Measurements from ENCODE around the gene SCYL1. TPM values are rescaled to one million over a fixed set of nuclear protein-coding genes. Genes with fewer than 3 reads are reported as not detected.

Gene SCYL1
- total RNA-seq, 1 donor from 2014 or later: 94.2 TPM

DNA sequence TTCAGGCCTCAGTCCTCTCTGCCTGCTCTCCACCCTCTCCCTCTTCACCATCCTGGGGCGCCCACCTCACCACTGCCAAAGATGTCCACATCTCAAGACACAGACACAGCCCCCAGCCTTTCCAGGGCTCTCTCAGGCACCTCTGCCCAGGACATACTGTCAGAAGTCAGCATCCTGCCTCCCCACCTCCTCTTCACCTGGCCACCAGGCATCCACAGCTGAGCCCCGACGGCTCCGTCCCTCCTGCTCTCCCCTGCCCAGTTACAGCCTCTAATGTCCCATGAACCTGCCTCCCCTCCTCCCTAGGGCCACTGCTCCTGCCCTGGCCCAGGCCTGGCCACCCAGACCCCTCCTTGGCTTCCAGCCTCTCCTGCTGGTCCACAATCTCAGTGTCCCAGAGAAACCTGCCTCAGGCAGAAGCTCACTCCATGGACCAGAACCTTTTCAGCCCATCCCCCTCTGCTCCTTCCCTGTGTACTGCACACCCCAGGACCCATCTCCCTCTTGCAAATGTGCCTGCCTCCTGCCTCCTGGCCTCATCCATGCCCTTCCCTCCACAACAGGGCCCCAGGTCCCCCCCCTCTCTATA lies 30.1 kb downstream of the SCYL1 start:
- Mint-ChIP-seq H3K4me1 (peaks cover 55% of the 10 kb centered on the region), H3K36me3 (ENCODE audit: low read depth) (peaks cover 22% of the 10 kb centered on the region), H3K9me3 (no peaks in the 10 kb centered on the region), H3K27me3 (no peaks in the 10 kb centered on the region), H3K27ac (peak overlapping the region; percentile 88), H3K4me3 (peak overlapping the region; percentile 86)
- no peak for DNase-seq
- intact Hi-C loops (cut with micrococcal nuclease): no loop called here

DNA sequence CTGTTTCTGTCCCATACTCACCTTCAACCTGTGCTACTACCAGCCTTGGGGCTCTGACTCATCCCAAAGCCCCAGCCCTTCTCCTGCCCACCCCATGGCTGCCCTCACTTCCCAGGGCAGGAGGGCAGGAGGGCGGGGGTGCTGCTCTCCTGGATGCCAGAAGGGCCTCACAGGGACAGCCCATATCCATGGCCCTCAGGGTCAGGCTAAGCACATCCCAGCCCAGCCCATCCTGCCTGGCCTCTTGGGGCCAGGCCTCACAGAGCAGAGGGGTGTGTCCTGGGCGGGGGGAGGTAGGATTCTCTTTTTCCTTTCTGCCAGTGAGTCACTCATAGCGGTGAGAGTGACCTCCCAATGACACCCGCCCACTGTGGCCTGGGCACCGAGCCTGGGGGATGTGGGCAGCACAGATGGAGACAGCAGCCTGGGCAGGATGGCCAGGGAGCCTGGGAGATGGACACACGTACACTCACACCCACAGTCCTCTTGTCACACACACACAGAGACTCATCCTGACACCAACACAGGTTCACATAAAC lies 30.9 kb downstream of the SCYL1 start:
- Mint-ChIP-seq H3K4me3 (peak overlapping the region; percentile 86), H3K36me3 (ENCODE audit: low read depth) (peaks cover 19% of the 10 kb centered on the region), H3K27ac (peak overlapping the region; percentile 88), H3K27me3 (no peaks in the 10 kb centered on the region), H3K4me1 (peaks cover 63% of the 10 kb centered on the region), H3K9me3 (no peaks in the 10 kb centered on the region)
- intact Hi-C loops (cut with micrococcal nuclease): no loop called here
- no peak for DNase-seq

DNA sequence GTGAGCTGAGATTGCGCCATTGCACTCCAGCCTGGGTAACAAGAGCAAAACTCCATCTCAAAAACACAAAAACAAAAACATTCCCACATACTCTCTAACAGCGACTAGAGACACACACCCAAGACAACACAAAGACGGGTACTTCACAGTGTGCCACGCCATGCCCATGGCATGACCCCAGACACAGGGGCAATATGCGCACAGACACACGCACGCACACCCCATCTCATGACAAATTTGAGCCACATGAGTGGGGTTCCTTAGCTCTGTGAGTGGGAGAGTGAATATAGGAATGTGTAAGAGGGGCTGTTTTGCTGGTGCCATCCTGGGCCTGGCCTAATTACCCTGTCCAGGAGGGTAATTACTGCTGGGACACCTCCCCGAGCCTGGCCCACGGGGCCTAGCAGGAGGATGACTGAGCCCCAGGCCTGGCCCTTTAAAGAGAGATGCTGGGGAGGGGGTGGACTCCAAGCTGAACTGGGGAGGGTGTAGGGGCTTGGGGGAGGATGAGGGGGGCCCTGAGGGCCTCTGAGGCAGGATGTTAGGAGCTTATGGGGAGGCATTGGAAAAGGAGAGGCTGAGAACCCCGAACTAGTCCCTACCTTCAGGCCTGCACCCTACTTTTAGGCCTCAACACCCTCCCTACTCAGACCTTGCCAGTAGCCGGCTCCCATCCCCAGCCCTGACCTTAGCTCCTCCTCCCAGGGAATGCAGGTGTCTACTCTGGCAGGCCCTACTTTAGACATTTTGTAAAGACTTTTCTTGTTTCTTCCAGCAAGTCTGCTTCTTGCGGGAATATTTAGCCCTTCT lies 31.8 kb downstream of the SCYL1 start:
- peak; percentile 72 for DNase-seq
- intact Hi-C loops (cut with micrococcal nuclease): loop anchor here (1.0 kb wide), 1 partner anchor 10 kb away; no protein-coding TSS in a partner anchor
- Mint-ChIP-seq H3K4me3 (peak overlapping the region; percentile 86), H3K4me1 (peaks cover 58% of the 10 kb centered on the region), H3K36me3 (ENCODE audit: low read depth) (peaks cover 10% of the 10 kb centered on the region), H3K27ac (peak overlapping the region; percentile 88), H3K27me3 (no peaks in the 10 kb centered on the region), H3K9me3 (no peaks in the 10 kb centered on the region)

DNA sequence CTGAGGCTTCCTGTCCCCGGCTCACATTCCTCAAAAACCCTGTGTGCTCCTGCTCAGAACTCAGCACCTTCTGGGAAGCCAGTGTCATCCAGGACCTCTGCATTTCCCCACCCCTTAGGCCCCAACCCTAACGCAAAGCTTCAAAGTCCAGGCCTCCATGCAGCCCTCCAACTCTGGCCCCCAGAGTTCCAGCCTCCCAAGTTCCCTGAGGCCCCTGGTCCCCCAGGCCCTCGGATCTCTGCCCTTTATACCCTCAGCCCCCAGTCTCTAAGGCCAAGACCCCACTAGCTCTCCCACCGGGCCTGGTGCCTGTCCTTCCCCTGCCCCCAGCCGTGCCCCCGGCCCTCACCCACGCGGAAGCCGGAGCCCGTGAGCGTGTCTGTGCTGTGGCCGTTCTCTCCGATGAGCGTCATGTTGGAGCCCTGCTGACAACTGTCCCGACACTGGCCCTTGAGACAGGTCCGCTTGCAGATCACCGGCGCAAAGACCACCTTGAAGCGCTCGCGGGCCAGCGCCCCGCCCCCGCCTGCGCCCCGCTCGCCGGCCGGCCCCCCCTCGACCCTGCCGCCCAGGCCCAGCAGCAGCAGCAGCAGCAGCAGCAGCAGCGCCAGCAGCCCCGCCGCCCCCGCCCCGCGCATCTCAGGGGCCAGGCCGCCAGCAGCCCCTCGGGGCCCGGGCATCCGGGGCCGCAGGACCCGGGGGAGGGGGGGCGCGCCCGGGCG lies 32.6 kb downstream of the SCYL1 start:
- no peaks in the 10 kb centered on the region for H3K9me3 Mint-ChIP-seq
- peak overlapping the region; percentile 88 for H3K27ac Mint-ChIP-seq
- H3K4me1 Mint-ChIP-seq: peaks cover 51% of the 10 kb centered on the region
- no peaks in the 10 kb centered on the region for H3K27me3 Mint-ChIP-seq
- peaks cover 4% of the 10 kb centered on the region for H3K36me3 Mint-ChIP-seq (ENCODE audit: low read depth)
- intact Hi-C loops (cut with micrococcal nuclease): loop anchor here (1.0 kb wide), 2 partner anchors 11 to 17 kb away; no protein-coding TSS in a partner anchor
- peak; percentile 77 for DNase-seq
- peak overlapping the region; percentile 86 for H3K4me3 Mint-ChIP-seq

DNA sequence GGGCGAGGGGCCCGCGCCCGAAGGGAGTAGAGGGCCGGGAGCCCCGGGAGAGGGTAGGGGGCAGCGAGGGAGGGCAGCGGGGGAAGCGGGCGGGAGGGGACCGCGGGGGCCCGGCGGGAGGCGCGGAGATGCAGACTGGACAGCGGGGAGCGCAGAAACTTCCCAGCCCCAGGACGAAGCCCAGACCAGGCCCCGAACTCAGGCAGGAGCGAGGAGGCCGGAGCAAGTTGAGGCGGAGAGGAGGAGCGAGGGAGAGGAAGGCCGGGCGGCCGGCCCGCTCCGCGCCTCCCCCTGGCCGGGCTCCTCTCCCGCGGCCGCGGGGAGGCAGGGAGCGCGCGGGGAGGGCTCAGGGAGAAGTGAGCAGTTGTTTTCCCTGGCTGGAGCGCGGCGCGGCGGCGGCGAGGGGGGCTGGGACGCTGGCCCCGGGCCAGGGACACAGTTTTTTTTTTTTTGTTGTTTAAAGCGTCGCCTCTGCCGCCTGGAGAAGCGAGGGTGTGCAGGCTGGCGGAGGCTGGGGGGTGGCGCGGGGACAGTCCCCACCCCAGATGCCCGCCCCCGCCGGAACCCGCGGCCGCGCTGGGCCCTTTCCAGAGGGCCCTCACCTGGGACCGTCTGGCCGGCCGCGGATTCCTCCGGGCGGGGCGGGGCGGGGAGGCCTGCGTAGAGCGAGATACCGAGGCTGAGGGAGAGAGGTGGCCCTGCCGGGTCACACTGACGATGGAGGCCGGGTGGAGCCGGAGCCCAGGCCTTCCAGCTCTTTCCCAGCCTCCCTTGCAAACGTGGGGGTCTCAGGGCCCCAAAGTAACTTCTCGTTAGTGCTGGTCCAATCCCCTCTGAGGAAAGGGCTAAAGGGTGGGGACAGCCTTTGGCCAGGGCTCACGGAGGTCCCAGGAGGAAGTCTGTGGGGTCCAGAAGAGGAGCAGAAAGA lies 33.4 kb downstream of the SCYL1 start, which contains the start of gene LTBP3:
Gene LTBP3, minus strand, starts transcription at position 358 of the 928 bp plus-strand sequence. CDS start 400 bp downstream, outside the sequence.
- intact Hi-C loops (cut with micrococcal nuclease): loop anchor here (1.0 kb wide), 1 partner anchor 18 kb away; no protein-coding TSS in a partner anchor
- no peaks in the 10 kb centered on the region for H3K27me3 Mint-ChIP-seq
- DNase-seq: peak; percentile 82

DNA sequence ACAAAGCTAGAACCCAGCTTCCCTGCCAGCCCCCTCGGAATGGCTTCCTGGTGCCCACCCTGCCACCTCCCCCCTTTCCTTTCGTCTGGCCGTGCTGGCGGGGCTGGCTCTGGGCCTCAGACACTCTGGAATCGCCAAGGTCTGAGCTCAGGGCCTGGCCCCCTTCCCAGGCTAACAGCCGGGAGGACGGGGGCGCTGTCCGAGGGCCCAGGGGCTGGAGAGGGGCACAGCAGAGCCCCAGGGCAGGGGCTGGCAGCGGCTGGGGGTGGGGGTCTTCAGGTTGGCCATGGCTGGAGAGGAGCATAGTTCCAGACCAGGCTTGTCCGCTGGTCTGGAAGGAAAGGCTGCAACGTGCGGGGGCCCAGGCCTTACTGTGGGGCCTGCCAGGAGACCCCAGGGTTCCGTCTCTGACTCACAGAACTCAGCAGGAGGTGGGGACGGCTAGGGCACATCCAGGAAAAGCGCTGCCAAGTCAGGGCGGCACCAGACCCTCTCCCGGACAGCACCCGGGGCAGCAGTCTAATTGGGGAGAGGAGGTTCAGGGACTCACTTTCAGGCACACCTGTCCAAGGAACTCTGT lies 34.1 kb downstream of the SCYL1 start:
- Mint-ChIP-seq H3K27ac (peak overlapping the region; percentile 71), H3K36me3 (ENCODE audit: low read depth) (peaks cover 2% of the 10 kb centered on the region), H3K4me3 (peak overlapping the region; percentile 75), H3K27me3 (no peaks in the 10 kb centered on the region), H3K9me3 (no peaks in the 10 kb centered on the region), H3K4me1 (peaks cover 50% of the 10 kb centered on the region)
- intact Hi-C loops (cut with micrococcal nuclease): loop anchor here (1.0 kb wide), 2 partner anchors 10 to 19 kb away; no protein-coding TSS in a partner anchor
- DNase-seq: no peak

More for the DNA sequence above, 33.4 kb downstream of the SCYL1 start, which contains the start of gene LTBP3:
- H3K4me1 Mint-ChIP-seq: peaks cover 49% of the 10 kb centered on the region
- H3K27ac Mint-ChIP-seq: peak within 1 kb of the TSS; percentile 88
- H3K9me3 Mint-ChIP-seq: no peaks in the 10 kb centered on the region
- peak within 1 kb of the TSS; percentile 86 for H3K4me3 Mint-ChIP-seq
- H3K36me3 Mint-ChIP-seq (ENCODE audit: low read depth): peaks cover 2% of the 10 kb centered on the region

DNA sequence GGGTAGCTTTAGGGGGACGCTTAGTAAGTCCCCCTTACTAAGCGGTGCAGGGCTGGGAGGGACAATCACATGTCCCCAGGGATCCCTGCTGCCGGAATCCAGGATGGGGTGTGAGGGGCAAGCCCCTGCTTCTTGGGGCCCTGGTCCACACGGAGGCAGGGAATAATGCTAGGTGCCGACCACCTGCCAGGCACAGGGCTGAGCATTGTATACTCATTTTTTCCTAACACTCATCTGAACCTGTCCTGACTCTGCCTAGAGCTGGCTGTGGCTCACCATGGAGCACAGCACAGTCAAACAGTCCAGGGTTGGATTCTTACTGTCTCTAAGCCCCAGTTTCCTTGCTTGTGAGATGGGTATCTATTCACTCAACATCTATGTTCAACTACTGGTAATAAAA lies 34.7 kb downstream of the SCYL1 start:
- Mint-ChIP-seq H3K27ac (peak overlapping the region; percentile 29), H3K4me3 (peak overlapping the region; percentile 75), H3K27me3 (no peaks in the 10 kb centered on the region), H3K36me3 (ENCODE audit: low read depth) (no peaks in the 10 kb centered on the region), H3K9me3 (no peaks in the 10 kb centered on the region), H3K4me1 (peaks cover 46% of the 10 kb centered on the region)
- intact Hi-C loops (cut with micrococcal nuclease): loop anchor here (1.0 kb wide), 1 partner anchor 10 kb away; no protein-coding TSS in a partner anchor
- no peak for DNase-seq

DNA sequence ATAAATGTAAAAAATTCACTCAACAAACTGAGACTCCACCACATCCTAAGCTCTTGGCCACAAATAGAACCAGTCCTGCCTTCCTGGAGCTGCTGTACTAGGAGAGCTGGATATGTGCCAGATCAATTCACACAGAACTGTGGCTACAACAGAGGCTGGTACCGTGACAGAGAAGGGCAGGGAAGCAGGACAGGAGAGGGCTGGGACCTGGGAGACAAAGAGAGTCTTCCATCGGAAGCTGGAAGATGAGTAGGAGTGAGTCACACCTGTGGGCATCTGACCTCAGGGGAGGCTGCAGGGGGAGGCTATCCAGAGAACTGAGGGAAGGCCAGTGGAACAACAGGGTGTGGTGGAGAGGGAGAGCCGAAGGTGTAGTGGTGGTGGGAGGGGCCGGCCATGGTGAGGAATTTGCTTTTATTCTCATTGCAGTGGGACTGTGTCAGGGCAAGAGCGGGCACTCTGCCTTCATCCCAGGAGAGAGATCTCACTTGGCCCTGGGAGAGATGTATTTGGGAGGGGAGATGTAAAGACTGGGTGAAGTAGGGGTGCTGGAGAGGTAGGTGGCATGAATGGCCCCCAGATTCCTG lies 35.2 kb downstream of the SCYL1 start:
- H3K27ac Mint-ChIP-seq: peak overlapping the region; percentile 27
- H3K4me3 Mint-ChIP-seq: no peak overlapping the region
- H3K27me3 Mint-ChIP-seq: no peaks in the 10 kb centered on the region
- H3K4me1 Mint-ChIP-seq: peaks cover 44% of the 10 kb centered on the region
- H3K9me3 Mint-ChIP-seq: no peaks in the 10 kb centered on the region
- DNase-seq: no peak
- peaks cover 2% of the 10 kb centered on the region for H3K36me3 Mint-ChIP-seq (ENCODE audit: low read depth)
- intact Hi-C loops (cut with micrococcal nuclease): loop anchor here (1.0 kb wide), 1 partner anchor 9 kb away; no protein-coding TSS in a partner anchor

DNA sequence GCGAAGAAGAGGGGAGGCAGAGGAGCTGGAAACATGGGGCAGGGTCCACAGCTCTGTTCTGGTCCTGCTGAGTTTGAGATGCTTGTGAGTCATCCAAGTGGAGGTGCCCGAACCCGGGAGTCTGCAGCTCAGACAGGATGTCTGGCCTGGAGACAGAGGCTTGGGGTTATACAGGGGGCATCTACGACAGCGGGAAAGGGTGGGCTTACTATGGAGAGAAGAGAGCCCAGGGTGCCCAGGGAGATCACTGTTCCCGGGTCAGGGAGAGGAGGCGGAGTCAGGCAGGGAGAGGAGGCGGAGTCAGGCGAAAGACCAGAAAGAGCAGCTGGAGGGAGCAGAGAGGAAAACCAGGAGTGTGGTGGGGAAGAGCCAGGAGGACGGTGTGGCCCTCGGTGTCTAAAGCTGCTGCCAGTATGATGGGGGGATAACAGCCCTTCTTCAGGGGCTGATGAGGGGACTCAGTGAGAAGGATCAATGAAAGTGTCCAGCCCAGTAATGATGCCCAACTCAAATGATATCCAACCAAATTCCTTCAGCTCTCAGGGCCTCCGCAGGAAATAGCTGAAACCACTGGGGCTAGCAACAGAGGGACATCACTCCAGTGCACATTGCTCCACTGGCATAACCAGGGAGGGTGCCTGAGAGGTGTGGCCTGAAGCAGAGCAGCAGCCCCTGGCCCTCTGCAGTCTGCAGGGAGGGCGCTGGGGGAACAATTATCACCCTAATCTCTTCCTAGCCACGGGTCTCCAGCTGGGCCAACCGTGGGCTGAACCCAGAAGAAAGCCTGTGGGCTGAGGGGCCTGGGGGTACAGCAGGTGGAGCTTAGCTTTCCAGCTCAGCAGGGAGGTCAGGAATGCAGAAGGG lies 35.9 kb downstream of the SCYL1 start:
- no peak overlapping the region for H3K4me3 Mint-ChIP-seq
- no peaks in the 10 kb centered on the region for H3K27me3 Mint-ChIP-seq
- H3K4me1 Mint-ChIP-seq: peaks cover 44% of the 10 kb centered on the region
- intact Hi-C loops (cut with micrococcal nuclease): no loop called here
- H3K36me3 Mint-ChIP-seq (ENCODE audit: low read depth): peaks cover 2% of the 10 kb centered on the region
- H3K27ac Mint-ChIP-seq: peak overlapping the region; percentile 27
- DNase-seq: no peak
- no peaks in the 10 kb centered on the region for H3K9me3 Mint-ChIP-seq

DNA sequence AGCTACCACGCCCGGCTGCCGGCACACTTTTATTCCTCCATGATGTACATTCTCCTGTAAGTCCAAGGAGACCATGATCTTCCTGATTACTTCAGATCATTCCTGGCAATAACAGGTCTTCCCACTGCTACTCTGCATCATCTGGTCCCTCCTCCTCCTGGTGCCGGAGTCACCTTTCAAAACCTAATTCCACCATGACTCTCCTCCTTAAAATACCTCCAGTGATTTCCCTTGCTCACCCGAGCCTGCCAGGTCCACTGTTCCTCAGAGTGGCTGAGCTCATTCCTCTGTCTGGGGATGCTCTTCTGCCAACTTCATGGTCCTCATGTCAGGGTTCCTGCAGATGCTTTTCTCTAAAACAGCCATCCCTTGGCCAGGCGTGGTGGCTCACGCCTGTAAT lies 37.1 kb downstream of the SCYL1 start:
- H3K4me3 Mint-ChIP-seq: no peak overlapping the region
- no peaks in the 10 kb centered on the region for H3K9me3 Mint-ChIP-seq
- H3K27me3 Mint-ChIP-seq: no peaks in the 10 kb centered on the region
- H3K4me1 Mint-ChIP-seq: peaks cover 44% of the 10 kb centered on the region
- H3K36me3 Mint-ChIP-seq (ENCODE audit: low read depth): peaks cover 2% of the 10 kb centered on the region
- H3K27ac Mint-ChIP-seq: no peak overlapping the region
- DNase-seq: no peak
- intact Hi-C loops (cut with micrococcal nuclease): no loop called here

DNA sequence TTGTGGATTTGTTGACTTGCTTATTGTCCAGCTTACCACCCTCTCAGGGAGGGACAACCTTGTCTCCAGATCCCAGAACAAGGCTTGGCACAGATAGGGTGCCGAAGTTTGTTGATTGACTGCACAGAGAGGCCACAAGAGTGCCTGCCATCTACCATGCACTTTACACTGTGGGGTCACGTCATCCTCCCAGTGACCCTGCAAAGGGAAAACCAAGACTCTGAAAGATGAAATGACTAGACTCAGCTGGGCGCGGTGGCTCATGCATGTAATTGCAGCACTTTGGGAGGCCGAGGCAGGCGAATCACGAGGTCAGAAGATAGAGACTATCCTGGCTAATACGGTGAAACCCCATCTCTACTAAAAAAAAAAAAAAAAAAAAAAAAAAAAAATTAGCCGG lies 37.9 kb downstream of the SCYL1 start:
- DNase-seq: no peak
- peaks cover 2% of the 10 kb centered on the region for H3K36me3 Mint-ChIP-seq (ENCODE audit: low read depth)
- H3K4me3 Mint-ChIP-seq: no peak overlapping the region
- H3K9me3 Mint-ChIP-seq: no peaks in the 10 kb centered on the region
- H3K27me3 Mint-ChIP-seq: no peaks in the 10 kb centered on the region
- H3K4me1 Mint-ChIP-seq: peaks cover 40% of the 10 kb centered on the region
- no peak overlapping the region for H3K27ac Mint-ChIP-seq
- intact Hi-C loops (cut with micrococcal nuclease): no loop called here

Data from activated CD4-positive, alpha-beta T cell treated with anti-CD3 and anti-CD28 coated beads, Interleukin-2, amount 10 ng/mL, durations not matched to agents 24 days and 14 days (primary cell).